ENCODE results near the gene CLTB. TPM values are rescaled to one million over a fixed set of nuclear protein-coding genes. Genes with fewer than 3 reads are reported as not detected.

The CLTB gene
- total and polyA plus RNA-seq, 2 of the 13 experiments (the other 11 are each of a cell fraction or from before 2014, with no cell fraction given) = 23.3 to 33.8 TPM

DNA sequence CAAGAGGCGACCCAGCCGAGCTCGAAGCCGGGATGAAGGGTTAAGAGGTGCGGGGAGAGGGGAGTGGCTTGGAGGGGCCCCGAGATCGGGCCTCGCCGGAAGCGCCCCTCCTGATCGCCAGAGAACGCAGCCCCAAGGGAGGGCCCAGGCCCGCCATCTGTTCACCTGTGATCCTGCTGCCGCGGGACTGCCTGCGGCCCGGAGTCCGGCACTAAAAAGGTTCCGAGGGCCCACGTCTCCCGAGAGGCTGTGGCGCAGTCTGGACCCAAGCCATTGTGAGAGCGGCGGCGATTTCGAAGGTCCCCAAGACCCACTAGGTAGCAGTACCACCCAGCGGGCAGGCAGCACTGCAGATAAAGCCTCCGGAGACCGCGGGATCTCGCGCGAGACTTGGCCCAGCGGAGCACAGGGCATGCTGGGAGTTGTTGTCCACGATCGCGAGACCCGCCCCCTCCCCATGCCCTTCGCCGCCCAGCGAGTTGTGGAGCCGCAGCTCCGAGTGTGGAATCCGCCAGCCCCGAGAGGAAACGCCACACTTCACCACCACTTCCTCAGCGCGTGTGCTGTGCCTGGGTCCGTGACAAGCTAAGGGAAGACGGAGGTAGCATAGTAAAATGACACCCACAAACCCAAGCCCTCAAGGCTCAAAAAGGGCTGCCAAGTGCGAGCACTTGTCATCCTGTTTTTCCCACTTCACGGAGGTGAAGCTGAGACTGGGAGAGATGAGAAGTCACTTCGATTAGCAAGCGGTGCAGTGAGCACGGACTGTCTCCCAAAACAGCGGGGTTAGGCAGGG lies 54.7 kb downstream of the CLTB start, which contains the start of gene KIAA1191 (continued):
- TF ChIP-seq, protein P1, sequence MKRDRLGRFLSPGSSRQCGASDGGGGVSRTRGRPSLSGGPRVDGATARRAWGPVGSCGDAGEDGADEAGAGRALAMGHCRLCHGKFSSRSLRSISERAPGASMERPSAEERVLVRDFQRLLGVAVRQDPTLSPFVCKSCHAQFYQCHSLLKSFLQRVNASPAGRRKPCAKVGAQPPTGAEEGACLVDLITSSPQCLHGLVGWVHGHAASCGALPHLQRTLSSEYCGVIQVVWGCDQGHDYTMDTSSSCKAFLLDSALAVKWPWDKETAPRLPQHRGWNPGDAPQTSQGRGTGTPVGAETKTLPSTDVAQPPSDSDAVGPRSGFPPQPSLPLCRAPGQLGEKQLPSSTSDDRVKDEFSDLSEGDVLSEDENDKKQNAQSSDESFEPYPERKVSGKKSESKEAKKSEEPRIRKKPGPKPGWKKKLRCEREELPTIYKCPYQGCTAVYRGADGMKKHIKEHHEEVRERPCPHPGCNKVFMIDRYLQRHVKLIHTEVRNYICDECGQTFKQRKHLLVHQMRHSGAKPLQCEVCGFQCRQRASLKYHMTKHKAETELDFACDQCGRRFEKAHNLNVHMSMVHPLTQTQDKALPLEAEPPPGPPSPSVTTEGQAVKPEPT (CRISPR knock-in tag; IDR thresholded peaks at IDR 0.05; ENCODE audit: low read depth) = no peak
- no peak for TF ChIP-seq MAFK (conservative IDR thresholded peaks at IDR 0.05 in 1 of 2, IDR thresholded peaks at IDR 0.05 in 1 of 2; ENCODE audit: low read length in 2 of 2)
- no peak for TF ChIP-seq ARNT (IDR thresholded peaks at IDR 0.05)
- no peak for TF ChIP-seq SOX6 (IDR thresholded peaks at IDR 0.05)
- peak; percentile 67 for TF ChIP-seq SOX6 (CRISPR knock-in tag; IDR thresholded peaks at IDR 0.05)
- TF ChIP-seq TAF1 (CRISPR knock-in tag; IDR thresholded peaks at IDR 0.05) = peak; percentile 94
- TF ChIP-seq SMAD3 (CRISPR knock-in tag; IDR thresholded peaks at IDR 0.05) = peak; percentile 95
- 0 out of 2 replicates have a peak, but pooled peaks have one; percentile 8 for TF ChIP-seq ZFP90 (CRISPR knock-in tag; IDR thresholded peaks at IDR 0.05; ENCODE audit: borderline replicate concordance)
- TF ChIP-seq ERF (CRISPR knock-in tag; IDR thresholded peaks at IDR 0.05) = peak; percentile 87
- TF ChIP-seq NONO (IDR thresholded peaks at IDR 0.05) = no peak
- peak; percentile 76; the same call in 1 of the 2 replicates for TF ChIP-seq NONO (CRISPR knock-in tag; conservative IDR thresholded peaks at IDR 0.05)
- TF ChIP-seq, protein P2, sequence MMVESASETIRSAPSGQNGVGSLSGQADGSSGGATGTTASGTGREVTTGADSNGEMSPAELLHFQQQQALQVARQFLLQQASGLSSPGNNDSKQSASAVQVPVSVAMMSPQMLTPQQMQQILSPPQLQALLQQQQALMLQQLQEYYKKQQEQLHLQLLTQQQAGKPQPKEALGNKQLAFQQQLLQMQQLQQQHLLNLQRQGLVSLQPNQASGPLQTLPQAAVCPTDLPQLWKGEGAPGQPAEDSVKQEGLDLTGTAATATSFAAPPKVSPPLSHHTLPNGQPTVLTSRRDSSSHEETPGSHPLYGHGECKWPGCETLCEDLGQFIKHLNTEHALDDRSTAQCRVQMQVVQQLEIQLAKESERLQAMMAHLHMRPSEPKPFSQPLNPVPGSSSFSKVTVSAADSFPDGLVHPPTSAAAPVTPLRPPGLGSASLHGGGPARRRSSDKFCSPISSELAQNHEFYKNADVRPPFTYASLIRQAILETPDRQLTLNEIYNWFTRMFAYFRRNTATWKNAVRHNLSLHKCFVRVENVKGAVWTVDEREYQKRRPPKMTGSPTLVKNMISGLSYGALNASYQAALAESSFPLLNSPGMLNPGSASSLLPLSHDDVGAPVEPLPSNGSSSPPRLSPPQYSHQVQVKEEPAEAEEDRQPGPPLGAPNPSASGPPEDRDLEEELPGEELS (CRISPR knock-in tag; IDR thresholded peaks at IDR 0.05) = no peak
- no peak for TF ChIP-seq BCL6 (CRISPR knock-in tag; IDR thresholded peaks at IDR 0.05)
- peak; percentile 93 for TF ChIP-seq ZNF350 (CRISPR knock-in tag; IDR thresholded peaks at IDR 0.05; ENCODE audit: borderline replicate concordance, low read depth)
- TF ChIP-seq ZNF414 (CRISPR knock-in tag; IDR thresholded peaks at IDR 0.05) = no peak; the same call in 1 of the 2 replicates
- peak; percentile 60; the same call in 1 of the 2 replicates for TF ChIP-seq ESRRA (CRISPR knock-in tag; IDR thresholded peaks at IDR 0.05; ENCODE audit: low read depth)
- TF ChIP-seq, protein P3, sequence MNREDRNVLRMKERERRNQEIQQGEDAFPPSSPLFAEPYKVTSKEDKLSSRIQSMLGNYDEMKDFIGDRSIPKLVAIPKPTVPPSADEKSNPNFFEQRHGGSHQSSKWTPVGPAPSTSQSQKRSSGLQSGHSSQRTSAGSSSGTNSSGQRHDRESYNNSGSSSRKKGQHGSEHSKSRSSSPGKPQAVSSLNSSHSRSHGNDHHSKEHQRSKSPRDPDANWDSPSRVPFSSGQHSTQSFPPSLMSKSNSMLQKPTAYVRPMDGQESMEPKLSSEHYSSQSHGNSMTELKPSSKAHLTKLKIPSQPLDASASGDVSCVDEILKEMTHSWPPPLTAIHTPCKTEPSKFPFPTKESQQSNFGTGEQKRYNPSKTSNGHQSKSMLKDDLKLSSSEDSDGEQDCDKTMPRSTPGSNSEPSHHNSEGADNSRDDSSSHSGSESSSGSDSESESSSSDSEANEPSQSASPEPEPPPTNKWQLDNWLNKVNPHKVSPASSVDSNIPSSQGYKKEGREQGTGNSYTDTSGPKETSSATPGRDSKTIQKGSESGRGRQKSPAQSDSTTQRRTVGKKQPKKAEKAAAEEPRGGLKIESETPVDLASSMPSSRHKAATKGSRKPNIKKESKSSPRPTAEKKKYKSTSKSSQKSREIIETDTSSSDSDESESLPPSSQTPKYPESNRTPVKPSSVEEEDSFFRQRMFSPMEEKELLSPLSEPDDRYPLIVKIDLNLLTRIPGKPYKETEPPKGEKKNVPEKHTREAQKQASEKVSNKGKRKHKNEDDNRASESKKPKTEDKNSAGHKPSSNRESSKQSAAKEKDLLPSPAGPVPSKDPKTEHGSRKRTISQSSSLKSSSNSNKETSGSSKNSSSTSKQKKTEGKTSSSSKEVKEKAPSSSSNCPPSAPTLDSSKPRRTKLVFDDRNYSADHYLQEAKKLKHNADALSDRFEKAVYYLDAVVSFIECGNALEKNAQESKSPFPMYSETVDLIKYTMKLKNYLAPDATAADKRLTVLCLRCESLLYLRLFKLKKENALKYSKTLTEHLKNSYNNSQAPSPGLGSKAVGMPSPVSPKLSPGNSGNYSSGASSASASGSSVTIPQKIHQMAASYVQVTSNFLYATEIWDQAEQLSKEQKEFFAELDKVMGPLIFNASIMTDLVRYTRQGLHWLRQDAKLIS (CRISPR knock-in tag; IDR thresholded peaks at IDR 0.05) = 0 out of 2 replicates have a peak, but pooled peaks have one; percentile 83
- TF ChIP-seq NFYB (CRISPR knock-in tag; IDR thresholded peaks at IDR 0.05) = 0 out of 2 replicates have a peak, but pooled peaks have one; percentile 23
- TF ChIP-seq ZMYM2 (CRISPR knock-in tag; IDR thresholded peaks at IDR 0.05) = peak; percentile 40; the same call in 1 of the 2 replicates

Data from HepG2 (cell line).